Omental fat pad (tissue), 4 donors: ENCODE measurements around the gene C1orf35. TPM values are rescaled to one million over a fixed set of nuclear protein-coding genes. Genes with fewer than 3 reads are reported as not detected.

Experiments
- ATAC-seq: fragments of 150-250 bp; one replicate; pipeline ENCODE4 v1.9.1; 2016; ENCODE audit warnings: mild to moderate bottlenecking, moderate library complexity; ENCODE audit not compliant: low FRiP score
- DNase-seq: peaks from one replicate; pipeline ENCODE4 v3.0.0-alpha.2; 2019; ENCODE audit warnings: low spot score
- total RNA-seq, 4 donors: library from RNA; depleted of rRNA; stranded (reverse); fragments of >200 nt; gene quantifications; one replicate each; pipeline ENCODE4 v1.1.0, GENCODE V29; 2016
- TF ChIP-seq, protein P1 (sequence below), 3 donors: fragments of 450-650 bp; IDR thresholded peaks; one replicate each; pipeline ENCODE4 v1.5.1; 2016 to 2017; ENCODE audit warnings: antibody characterized with exemption in 3 of 3, mild to moderate bottlenecking in 3 of 3, moderate library complexity in 2 of 3

The C1orf35 gene
- total RNA-seq, 4 donors from 2014 or later = 5.1 to 17.2 (median 8.8) TPM

DNA sequence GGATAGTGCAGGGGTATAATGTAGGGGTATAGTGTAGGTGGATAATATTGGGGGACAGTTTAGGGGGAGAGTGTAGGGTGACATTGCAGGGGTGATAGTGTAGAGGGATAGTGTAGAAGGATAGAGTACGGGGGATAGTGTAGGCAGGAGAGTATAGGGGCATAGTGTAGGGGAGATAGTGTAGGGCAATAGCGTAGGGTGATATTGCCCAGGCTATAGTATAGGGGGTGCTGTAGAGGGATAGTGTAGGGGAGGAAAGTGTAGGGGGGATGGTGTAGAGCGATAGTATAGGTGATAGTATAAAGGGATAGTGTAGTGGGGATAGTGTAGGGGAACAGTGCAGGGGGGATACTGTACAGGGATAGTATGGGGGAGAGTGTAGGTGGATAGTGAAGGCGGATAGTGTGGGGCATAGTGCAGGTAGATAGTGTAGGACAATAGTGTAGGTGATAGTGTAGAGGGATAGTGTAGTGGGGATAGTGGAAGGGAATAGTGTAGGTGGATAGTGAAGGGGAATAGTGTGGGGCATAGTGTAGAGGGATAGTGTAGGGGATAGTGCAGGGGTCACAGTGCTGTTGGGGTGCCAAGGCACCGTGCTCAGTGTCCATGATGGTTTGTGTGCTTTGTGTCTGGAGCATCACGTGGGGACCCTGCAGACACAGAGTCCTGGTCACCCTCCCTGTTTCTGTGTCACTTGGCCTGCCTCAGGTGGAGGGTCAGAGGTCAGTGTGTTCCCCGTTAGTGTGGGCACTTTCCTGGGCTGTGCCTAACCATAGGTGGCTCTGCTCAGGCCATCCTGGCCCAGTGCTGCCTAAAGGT is 31.1 kb downstream of the C1orf35 start:
- ATAC-seq = no peak
- DNase-seq = no peak

DNA sequence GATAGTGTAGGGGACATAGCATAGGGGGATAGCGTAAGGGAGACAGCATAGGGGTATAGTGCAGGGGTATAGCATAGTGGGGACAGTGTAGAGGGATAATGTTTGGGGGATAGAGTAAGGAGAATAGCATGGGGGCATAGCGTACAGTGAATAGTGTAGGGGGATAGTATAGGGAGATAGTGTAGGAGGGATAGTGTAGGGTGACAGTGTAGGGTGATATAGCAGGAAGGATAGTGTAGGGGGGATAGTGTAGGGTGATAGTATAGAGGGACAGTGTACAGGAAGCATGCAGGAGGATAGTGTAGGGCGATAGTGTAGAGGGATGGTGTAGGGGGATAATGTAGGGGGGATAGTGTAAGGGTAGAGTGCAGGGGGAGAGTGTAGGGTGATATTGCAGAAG is 32.3 kb downstream of the C1orf35 start:
- TF ChIP-seq, protein P1, sequence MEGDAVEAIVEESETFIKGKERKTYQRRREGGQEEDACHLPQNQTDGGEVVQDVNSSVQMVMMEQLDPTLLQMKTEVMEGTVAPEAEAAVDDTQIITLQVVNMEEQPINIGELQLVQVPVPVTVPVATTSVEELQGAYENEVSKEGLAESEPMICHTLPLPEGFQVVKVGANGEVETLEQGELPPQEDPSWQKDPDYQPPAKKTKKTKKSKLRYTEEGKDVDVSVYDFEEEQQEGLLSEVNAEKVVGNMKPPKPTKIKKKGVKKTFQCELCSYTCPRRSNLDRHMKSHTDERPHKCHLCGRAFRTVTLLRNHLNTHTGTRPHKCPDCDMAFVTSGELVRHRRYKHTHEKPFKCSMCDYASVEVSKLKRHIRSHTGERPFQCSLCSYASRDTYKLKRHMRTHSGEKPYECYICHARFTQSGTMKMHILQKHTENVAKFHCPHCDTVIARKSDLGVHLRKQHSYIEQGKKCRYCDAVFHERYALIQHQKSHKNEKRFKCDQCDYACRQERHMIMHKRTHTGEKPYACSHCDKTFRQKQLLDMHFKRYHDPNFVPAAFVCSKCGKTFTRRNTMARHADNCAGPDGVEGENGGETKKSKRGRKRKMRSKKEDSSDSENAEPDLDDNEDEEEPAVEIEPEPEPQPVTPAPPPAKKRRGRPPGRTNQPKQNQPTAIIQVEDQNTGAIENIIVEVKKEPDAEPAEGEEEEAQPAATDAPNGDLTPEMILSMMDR (IDR thresholded peaks at IDR 0.05) = no peak
- no peak for ATAC-seq
- DNase-seq = no peak

More for the DNA sequence above, 31.1 kb downstream of the C1orf35 start:
- TF ChIP-seq, protein P1 (IDR thresholded peaks at IDR 0.05) = no peak

DNA sequence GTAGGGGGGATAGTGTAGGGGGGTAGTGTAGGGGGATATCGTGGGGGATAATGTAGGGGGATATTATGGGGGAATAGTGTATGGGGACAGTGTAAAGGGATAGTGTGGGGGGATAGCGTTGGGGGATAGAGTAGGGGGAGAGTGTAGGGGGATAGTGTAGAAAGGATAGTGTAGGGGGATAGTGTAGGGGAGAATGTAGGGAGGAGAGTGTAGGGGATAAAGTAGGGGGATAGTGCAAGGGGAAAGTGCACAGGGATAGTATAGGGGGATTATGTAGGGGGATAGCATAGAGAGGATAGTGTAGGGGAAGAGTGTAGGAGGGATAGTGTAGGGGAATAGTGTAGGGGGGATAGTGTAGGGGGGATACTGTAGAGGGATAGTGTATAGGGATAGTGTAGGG is 33.0 kb downstream of the C1orf35 start:
- ATAC-seq (no peak), DNase-seq (no peak)
- TF ChIP-seq, protein P1 (IDR thresholded peaks at IDR 0.05) = no peak

DNA sequence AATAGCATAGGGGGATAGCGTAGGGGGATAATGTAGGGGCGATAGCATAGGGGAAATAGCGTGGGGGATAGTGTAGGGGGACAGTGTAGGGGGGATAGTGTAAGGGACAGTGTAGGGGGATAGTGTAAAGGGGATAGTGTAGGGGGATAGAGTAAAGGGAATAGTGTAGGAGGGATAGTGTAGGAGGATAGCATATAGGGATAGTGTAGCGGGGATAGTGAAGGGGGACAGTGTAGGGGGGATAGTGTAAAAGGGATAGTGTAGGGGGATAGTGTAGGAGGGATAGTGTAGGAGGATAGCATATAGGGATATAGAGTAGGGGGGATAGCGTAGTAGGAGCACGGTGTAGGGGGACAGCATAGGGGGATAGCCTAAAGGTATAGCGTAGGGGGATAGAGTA is 34.8 kb downstream of the C1orf35 start:
- TF ChIP-seq, protein P1 (IDR thresholded peaks at IDR 0.05) = no peak
- ATAC-seq (no peak), DNase-seq (no peak)

DNA sequence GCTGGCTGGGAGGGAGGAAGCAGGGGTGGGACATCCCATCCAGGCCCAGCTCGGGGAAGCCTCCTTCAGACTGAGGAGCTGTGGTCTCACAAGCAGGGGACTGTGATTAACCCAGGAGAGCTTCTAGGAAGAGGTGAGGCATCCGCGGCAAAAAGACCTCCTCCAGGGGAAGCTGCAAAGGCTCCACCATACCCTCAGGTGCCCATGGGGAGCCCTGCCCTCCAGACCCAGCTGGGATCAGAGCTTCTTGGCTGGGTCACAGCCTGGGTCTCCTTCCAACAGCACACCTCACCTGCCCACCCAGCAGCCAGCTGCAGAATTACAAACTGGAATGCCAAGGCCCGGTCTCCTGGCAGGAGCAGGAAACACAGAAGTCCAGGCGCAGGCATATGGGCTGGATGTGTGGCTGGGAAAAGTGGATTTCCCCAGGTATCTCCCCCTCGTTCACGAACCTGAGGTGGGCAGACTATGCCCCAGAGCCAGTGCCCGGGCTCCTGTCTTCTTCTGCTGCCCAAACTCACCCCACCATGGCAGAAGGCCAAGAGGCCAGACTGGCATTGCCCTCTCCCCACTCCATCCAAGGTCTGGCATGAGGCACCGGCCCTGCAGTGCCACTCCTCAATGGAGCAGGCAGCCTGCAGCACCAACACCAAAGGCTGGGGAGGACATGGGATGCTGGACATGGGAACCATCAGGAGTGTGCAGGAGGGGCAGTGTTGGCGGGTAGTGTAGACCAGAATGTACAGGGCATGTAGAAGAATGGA is 36.1 kb downstream of the C1orf35 start:
- DNase-seq (no peak), ATAC-seq (no peak)
- TF ChIP-seq, protein P1 (IDR thresholded peaks at IDR 0.05) = no peak

DNA sequence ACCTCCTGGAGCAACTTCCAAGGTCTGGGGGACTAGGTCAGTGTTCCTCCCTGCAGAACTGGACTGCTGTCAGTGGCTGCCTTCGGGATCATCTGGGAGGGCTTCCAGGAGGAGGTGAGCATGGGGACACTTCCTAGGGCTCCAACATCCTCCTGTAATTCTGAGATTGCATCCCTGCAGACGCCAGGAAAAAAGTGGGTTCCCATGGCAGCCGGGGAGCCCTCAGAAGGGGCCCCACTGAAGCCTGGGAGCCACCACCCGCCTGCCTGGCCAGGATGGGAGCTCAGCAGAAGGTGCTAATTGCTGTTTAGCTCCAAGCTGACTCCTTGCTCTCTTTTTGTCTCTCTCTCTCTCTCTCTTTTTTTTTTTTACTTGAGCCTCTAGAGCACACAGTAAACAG is 36.7 kb downstream of the C1orf35 start:
- TF ChIP-seq, protein P1 (IDR thresholded peaks at IDR 0.05) = no peak
- ATAC-seq (no peak), DNase-seq (no peak)
